Astrocyte (in vitro differentiated cells and primary cell): ENCODE results near the gene FAM177B.

Experiments
- EZH2 ChIP-seq: IDR thresholded peaks from 2 replicates; pipeline ENCODE4 v1.6.1; 2012; ENCODE audit warnings: mild to moderate bottlenecking, low read length, inconsistent platforms; ENCODE audit not compliant: insufficient read depth
- TF ChIP-seq, protein P1 (sequence below): IDR thresholded peaks from 2 replicates; pipeline ENCODE4 v1.5.1; 2011; ENCODE audit warnings: low read depth, mild to moderate bottlenecking, inconsistent platforms, low read length, moderate library complexity; ENCODE audit not compliant: insufficient read depth

DNA sequence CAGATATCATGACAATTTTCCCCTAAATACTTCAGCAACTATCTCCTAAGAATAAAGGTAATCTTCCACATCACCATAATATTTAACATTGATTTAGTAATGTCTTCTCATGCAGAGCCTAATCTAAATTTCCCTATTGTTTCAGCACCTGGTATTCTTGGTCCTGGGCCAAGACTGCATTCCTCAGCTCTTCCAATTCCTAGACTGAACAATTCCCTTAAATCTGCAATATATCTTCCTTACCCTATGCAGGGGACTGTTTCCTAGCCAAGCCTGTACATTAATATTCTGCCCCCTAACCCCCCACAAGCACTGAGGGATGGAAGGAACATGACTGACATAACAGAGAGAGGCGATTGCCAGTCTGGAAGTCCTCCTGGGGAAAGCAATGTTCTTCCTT is 49.1 kb downstream of the FAM177B start:
- TF ChIP-seq, protein P1, sequence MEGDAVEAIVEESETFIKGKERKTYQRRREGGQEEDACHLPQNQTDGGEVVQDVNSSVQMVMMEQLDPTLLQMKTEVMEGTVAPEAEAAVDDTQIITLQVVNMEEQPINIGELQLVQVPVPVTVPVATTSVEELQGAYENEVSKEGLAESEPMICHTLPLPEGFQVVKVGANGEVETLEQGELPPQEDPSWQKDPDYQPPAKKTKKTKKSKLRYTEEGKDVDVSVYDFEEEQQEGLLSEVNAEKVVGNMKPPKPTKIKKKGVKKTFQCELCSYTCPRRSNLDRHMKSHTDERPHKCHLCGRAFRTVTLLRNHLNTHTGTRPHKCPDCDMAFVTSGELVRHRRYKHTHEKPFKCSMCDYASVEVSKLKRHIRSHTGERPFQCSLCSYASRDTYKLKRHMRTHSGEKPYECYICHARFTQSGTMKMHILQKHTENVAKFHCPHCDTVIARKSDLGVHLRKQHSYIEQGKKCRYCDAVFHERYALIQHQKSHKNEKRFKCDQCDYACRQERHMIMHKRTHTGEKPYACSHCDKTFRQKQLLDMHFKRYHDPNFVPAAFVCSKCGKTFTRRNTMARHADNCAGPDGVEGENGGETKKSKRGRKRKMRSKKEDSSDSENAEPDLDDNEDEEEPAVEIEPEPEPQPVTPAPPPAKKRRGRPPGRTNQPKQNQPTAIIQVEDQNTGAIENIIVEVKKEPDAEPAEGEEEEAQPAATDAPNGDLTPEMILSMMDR, result no peak
- no peak for TF ChIP-seq EZH2
